Brain microvascular endothelial cell (primary cell): Measurements from ENCODE around the gene C2CD2L.

ENCODE experiments used
- DNase-seq: peaks from one replicate; pipeline ENCODE4 v3.0.0-alpha.2; 2020
- H3K27ac ChIP-seq: fragments of 250-450 bp; sonication (Bioruptor Pico); 2 replicates; pipeline ENCODE4 v1.5.1; 2020; ENCODE audit warnings: mild to moderate bottlenecking, moderate library complexity
- H3K27me3 ChIP-seq: fragments of 250-450 bp; sonication (Bioruptor Pico); replicated peaks from 2 replicates; pipeline ENCODE4 v1.5.1; 2020; ENCODE audit warnings: mild to moderate bottlenecking
- H3K36me3 ChIP-seq: fragments of 250-450 bp; sonication (Bioruptor Pico); replicated peaks from 2 replicates; pipeline ENCODE4 v1.5.1; 2020; ENCODE audit warnings: mild to moderate bottlenecking
- H3K4me3 ChIP-seq: 2 replicates; pipeline ENCODE4 v1.5.1; 2011; ENCODE audit warnings: low read depth, mild to moderate bottlenecking, control low read depth, low read length, moderate library complexity
- CTCF ChIP-seq: IDR thresholded peaks from 2 replicates; pipeline ENCODE4 v1.5.1; 2011; ENCODE audit warnings: low read depth, mild to moderate bottlenecking, moderate library complexity, low read length, control low read depth, inconsistent platforms; ENCODE audit errors: missing control alignments
- in situ Hi-C: cut with HindIII; loops from 2 replicates; pipeline ENCODE4 v1.10.0; 2017; ENCODE audit warnings: low sequenced_read_pairs, low pct_ligation_motif_present

C2CD2L gene

GRCh38 chr11:119116235-119116594 lies 9.1 kb downstream of the C2CD2L start:
- in situ Hi-C loops, result no loop called here
- H3K36me3 ChIP-seq, result peaks cover 43% of the 10 kb centered on the region
- no peak overlapping the region for H3K27ac ChIP-seq
- TF ChIP-seq CTCF, result no peak
- H3K4me3 ChIP-seq, result no peak overlapping the region
- DNase-seq, result no peak
- H3K27me3 ChIP-seq, result no peaks in the 10 kb centered on the region

- Histone ChIP-seq H3K36me3 (peaks cover 39% of the 10 kb centered on the region), H3K27me3 (no peaks in the 10 kb centered on the region), H3K4me3 (no peak overlapping the region), H3K27ac (no peak overlapping the region)
- DNase-seq, result no peak
- in situ Hi-C loops, result no loop called here
- no peak for TF ChIP-seq CTCF
Measured at GRCh38 chr11:119116601-119117000, 9.5 kb downstream of the C2CD2L start.

- in situ Hi-C loops, result no loop called here
- Histone ChIP-seq H3K4me3 (no peak overlapping the region), H3K27ac (no peak overlapping the region), H3K36me3 (peaks cover 34% of the 10 kb centered on the region), H3K27me3 (no peaks in the 10 kb centered on the region)
- TF ChIP-seq CTCF, result no peak
- no peak for DNase-seq
Measured at GRCh38 chr11:119117004-119117706, 10.0 kb downstream of the C2CD2L start.

GRCh38 chr11:119118227-119118626 lies 11.1 kb downstream of the C2CD2L start:
- in situ Hi-C loops, result no loop called here
- DNase-seq, result no peak
- no peak overlapping the region for H3K4me3 ChIP-seq
- TF ChIP-seq CTCF, result no peak
- peaks cover 23% of the 10 kb centered on the region for H3K36me3 ChIP-seq
- H3K27me3 ChIP-seq, result no peaks in the 10 kb centered on the region
- H3K27ac ChIP-seq, result no peak overlapping the region

- H3K27me3 ChIP-seq, result no peaks in the 10 kb centered on the region
- DNase-seq, result no peak
- no peak overlapping the region for H3K27ac ChIP-seq
- H3K36me3 ChIP-seq, result peaks cover 23% of the 10 kb centered on the region
- no peak overlapping the region for H3K4me3 ChIP-seq
- in situ Hi-C loops, result no loop called here
- no peak for TF ChIP-seq CTCF
Measured at GRCh38 chr11:119118946-119119345, 11.8 kb downstream of the C2CD2L start.

- Histone ChIP-seq H3K27me3 (no peaks in the 10 kb centered on the region), H3K36me3 (peaks cover 15% of the 10 kb centered on the region), H3K4me3 (peak overlapping the region; percentile 58), H3K27ac (peak overlapping the region; percentile 54)
- in situ Hi-C loops, result no loop called here
- TF ChIP-seq CTCF, result no peak
- DNase-seq, result no peak
Measured at GRCh38 chr11:119120639-119121007, 13.5 kb downstream of the C2CD2L start.
